Measurements from ENCODE around the gene TCEA3.

- TF ChIP-seq EZH2 (IDR thresholded peaks at IDR 0.05; ENCODE audit: borderline replicate concordance, low read length) (no peak), CTCF (conservative IDR thresholded peaks at IDR 0.05 in 1 of 2, IDR thresholded peaks at IDR 0.05 in 1 of 2; ENCODE audit: extremely low read depth in 1 of 2, insufficient read depth in 1 of 2, low read depth in 1 of 2, low read length in 2 of 2) (no peak)
Measured at GRCh38 chr1:23387494-23387893, 37.1 kb downstream of the TCEA3 start.
